Inferior parietal cortex (tissue), 1 donor: ENCODE data around the gene CFI.
A peak's percentile ranks its signal among the peaks of the same experiment; 100 is the strongest.

Experiments
- DNase-seq: peaks from one replicate; pipeline ENCODE4 v3.0.0-alpha.2; 2016; ENCODE audit errors: extremely low spot score

The CFI gene

DNA sequence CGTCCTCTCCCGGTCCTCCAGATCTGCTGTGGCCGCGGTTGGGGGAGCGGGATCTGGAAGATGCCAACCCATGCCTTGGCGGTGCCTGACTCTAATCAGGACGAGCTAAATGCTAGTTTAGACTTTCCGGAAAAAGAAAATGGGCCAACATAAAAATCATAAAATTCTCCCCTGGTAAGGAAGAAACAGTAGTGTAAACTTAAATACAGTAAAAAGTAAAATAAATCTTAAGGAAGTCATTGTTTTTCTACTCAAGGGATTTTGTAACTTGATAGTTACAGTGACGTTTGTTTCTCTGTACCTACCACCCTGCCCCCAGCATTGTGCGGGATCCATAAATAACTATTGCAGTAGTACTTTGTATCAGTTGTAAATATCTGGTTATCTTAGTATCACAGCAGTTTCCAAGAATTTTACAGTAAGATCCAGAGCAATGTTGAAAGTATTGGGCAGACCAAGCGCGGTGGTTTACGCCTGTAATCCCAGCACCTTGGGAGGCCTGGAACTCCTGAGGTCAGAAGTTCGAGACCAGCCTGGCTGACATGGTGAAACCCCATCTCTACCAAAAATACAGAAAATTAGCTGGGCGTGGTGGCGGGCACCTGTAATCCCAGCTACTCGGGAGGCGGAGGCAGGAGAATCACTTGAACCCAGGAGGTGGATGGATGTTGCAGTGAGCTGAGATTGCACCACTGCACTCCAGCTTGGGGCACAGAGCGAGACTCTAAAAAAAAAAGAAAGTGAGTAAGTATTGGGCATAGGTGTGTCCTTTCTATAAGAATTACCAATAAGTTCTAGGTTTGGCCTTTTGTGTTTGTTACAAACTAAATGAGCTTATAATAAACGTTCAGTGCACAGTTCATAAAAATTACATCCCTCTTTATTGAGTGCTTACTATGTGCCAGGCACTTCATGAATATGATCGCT lies 70.9 kb downstream of the CFI start:
- peak; percentile 43 for DNase-seq

DNA sequence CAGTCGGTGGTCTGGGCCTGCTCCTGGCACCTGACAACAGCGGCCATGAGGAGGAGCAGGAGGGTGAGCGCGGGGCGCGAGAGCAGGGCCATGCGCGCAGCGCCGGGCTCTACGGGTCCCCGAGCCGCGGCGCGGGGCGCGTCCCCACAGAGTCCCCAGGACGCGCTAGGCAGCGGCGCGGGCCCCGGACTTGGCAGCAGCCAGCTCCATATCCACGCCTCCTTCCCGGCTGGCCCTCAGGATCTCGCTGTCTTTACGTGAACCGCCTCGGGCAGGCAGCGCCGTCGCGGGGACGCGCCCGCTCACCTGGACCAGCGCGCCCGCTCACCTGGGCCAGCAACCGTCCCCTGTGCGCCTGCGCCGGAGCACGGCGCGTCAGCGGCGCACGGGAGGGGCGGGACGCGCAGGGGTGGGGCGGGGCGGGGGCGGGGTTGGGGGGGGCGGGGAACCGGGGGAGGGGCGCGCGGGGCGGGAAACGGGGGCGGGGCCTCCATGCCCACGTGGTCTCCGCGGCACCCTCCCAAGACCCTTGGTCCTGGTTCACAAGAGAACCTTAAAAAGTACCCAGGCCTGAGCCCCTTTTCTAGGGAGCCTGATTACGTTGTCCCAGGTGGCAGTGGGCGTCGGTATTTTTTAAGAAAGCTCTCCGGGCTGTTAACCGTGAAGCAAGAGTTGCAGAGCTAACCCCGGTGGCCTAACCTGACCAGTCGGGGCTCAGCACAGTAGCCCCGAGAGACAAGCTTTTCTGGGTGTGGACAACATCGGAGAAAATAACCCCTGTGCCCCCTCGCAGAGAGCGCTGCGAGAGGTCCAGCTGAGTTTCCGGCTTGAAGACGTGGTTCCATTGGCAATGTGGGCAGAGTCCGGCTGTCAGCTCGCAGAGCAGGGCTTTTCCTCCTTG lies 71.8 kb downstream of the CFI start, which contains the start of gene PLA2G12A:
Gene PLA2G12A (minus strand): TSS at position 353 of the 901 bp plus-strand sequence. CDS start 261 bp downstream, at position 92.
- DNase-seq: peak; percentile 69

DNA sequence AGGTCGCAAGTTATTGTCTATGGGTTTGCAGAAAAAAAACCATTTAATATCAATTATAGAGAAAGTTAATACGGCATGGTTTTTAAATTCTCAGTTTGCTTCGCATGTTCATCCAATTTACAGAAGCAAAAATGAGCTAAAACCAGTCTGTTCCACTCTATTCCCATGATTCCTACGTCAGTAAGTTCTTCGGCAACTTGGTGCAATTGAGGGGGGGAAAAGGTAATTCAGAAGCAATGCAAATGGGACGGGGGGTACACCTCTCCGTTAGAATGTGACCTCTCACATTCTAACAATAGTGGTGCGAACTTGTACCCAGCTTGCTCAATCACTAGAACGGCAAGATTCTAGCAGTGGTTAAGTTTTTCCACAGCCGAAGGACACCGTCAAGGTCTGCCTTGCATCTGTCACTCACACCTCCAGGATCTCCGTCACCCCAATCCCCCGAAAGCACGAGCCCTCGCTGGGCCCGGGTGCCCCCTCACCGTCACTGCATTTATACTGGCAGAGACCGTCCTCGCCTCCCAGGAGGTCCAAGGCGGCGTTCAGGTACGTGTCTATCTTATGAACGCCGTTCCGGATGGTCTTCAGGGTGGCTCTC lies 72.6 kb downstream of the CFI start:
- no peak for DNase-seq

DNA sequence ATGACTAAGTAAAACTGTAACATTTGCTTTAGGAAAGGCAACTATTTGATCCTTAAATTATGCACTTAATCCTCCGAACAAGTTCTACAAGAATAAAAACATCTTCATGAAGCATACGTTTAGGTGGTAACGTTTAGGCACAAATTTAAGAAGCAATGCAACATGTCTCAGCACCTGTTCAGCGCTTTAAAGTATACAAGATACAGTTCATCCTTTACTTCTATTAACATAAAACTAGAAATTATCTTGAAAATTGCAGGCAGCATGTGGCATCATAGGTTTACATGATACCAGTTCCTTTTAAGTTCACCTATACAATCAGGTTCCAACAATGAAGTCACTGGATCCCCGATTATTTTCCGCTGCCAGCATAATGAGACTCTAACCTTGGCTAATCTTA lies 73.4 kb downstream of the CFI start:
- no peak for DNase-seq

DNA sequence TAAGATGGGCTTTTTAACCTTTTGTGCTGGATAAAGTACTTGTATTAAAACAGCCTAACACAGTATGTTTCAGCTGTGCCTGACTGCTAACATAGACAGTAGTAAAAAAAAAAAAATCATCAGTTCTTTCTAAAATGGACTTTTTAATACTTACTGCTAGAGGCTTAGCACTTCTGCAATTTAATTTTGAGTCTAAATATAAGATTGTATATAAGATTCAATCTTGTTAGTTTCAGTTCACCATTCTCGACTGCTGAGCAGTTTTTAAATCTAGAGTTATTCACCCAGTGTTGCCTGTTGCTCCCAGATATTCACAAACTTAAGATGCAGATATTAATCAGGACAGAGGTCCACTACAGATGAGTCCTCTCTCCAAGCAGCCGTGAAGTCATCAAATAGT lies 78.7 kb downstream of the CFI start:
- no peak for DNase-seq

DNA sequence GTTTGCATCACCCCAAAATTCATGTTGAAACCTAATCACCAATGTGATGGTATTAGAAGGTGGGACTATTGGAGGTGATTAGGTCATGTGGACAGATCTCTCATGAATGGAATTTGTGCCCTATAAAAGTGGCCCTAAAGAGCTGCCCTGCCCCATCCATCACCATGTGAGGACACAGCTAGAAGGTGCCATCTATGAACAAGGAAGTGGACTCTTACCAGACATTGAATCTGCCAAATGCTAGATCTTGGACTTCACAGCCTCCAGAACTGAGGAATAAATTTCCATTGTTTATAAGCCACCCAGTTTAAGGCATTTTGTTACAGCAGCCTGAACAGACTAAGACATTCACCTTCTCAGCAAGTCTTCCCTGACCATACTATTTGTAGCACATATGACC lies 79.4 kb downstream of the CFI start:
- DNase-seq: no peak

DNA sequence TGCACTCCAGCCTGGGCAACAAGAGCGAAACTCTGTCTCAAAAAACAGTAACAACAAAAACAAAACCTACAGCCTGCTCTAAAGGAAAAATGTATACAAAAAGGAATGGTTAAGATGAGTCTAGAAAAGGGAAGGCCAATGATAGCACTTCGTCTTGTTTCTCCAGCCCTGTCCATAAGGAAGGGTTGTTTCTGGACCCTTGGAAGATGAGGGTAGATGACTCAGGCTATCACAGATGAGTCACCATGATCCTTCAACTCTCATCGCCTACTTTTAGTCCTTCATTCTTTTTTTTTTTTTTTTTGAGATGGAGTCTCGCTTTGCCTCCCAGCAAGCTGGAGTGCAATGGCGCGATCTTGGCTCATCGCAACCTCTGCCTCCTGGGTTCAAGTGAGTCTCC lies 80.8 kb downstream of the CFI start:
- no peak for DNase-seq

DNA sequence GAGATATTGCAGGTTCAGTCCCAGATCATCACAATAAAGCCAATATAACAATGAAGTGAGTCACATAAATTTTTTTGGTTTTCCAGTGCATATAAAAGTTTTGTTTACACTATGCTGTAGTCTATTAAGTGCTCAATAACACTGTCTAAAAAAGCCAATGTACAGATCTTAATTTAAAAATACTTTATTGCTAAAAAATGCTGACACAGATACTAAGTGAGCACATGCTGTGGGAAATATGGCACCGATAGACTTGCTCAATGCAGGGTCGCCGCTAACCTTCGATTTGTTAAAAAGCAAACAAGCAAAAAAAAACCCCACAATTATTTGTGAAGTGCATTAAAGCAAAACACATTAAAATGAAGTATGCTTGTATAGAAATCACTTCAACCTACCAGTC lies 82.2 kb downstream of the CFI start:
- DNase-seq: no peak

DNA sequence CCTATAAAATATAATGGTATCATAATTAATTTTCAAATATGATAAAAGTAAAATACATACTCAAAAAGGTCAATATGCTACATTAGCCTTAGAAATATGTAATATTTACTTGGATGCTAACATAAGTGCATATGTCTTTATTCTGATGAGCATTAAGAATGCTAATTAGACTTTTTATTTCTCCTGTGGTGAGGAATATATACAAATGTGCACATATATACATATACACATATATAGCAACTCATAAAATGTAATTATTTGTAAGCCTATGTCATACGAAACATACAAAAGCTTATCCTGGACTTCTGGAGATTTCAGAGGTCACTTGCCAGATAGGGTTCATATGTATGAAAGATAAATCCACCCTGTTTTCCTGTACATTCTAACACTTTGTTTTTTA lies 83.0 kb downstream of the CFI start:
- no peak for DNase-seq

DNA sequence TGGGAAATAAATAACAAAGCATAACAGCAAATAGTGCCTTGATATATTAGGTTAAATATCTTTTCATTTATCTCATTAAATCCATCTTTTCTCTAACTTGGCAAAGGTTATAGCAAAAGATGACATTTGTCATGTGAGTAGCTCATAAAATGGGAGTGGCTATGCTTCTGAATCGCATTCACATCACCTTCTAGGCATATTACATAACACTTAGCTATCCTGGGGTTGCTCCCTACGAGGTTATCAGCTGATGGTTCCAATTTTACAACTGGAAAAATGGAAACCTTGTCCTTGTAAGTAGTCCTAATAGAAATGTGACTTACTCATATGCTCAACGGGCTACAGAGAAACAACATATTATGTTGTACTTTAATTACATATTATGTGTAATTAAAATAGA lies 88.3 kb downstream of the CFI start:
- DNase-seq: no peak

DNA sequence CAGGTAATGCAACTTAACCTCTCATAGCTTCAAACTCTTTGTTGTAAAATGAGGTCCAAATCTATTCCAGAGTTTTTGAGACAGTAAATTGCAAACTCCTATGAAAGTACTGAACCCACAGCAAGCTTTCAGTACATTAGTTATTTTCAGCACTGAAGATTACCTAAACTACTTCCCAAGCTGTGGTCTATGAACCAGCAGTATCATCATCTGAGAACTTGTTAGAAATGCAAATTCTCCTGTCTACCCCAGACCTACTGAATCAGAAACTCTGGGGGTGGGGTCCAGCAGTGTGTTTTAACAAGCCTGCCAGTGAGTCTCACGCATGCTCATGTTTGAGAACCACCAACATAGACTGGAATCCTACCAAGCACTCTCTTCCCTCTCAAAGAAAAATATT lies 92.8 kb downstream of the CFI start:
- DNase-seq: no peak

DNA sequence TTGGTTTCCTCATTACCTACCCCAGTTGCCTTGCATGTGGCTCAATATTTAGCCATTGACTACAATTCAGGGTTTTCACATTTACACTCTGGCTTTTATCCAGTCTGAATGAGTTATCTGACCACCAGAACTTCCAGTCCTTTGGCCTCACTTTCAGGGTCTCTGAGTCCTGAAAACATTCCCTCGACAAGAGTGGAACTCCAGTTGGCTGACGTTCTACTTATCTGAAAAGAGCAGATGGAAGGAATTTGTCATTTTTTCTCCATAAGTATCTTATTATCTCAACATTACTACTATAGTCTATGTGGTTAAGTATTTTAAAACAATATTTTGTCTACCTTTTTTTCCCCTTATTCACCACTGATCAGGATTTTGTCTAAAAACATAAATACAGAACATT lies 93.4 kb downstream of the CFI start:
- no peak for DNase-seq

DNA sequence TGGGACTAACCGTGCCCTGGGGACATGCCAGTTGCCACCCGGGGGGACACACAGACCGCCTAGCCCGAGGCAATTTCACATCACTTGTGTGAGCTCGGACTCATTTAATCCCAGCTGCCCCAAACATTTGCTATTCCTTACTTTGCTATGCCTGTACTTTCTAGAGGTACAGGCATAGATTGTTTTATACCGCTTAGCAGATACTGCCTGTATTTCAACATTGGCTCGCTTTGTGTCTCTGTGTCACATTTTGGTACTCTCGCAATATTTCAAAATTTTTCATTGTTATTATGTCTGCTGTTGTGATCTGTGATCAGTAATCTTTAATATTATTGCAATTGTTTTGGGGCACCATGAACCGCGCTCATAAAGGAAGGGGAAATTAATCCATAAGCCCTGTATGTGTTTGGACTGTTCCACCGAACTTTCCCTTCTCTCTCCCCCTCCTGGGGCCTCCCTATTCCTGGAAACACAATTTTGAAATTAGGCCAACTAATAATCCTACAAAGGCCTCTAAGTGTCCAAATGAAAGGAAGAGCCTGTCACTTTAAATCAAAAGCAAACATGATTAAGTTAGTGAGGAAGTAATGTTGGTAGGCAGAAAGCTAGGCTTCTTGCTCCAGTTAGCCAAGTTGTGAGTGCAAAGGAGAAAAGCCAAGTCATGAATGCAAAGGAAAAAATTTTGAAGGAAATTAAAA lies 98.0 kb downstream of the CFI start:
- DNase-seq: no peak

DNA sequence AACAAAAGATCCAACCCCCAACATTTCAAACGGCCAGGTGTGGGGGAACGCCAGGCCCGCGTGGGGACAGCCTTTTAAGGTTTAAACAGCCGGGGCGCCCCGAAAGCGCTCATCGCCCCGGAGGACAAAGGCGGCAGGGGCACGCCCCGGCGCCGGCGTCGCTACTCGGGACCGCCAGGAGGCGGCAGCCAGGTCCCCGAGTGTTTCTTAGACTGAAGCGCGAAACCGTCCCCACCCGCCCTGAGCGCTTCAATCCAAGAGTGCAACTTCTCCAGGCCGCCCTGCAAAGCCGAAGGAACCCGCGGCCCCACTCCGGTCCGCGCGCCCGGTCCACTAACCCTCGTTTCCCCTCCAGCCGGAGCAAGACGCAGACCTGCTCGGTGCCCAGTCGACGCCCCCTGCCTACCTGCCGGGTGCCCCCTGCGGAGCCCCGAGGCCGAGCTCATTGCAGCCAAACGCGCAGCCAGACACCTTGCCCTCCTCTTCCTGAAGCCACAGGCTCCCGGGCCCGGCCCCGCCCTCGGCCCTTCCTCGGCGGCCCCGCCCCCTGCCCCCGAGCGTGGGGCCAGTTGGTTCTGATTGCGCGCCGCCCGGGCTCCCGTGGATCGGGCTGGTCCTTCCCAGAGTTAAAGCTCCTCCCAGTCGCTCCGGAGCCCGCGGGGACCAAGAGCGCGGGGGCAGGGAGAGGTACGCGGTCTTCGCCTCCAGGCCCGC lies 98.7 kb downstream of the CFI start, which contains the start of gene CASP6:
Gene CASP6 (minus strand): TSS at position 496 of the 714 bp plus-strand sequence. CDS start 50 bp downstream, at position 446.
- peak; percentile 60 for DNase-seq

DNA sequence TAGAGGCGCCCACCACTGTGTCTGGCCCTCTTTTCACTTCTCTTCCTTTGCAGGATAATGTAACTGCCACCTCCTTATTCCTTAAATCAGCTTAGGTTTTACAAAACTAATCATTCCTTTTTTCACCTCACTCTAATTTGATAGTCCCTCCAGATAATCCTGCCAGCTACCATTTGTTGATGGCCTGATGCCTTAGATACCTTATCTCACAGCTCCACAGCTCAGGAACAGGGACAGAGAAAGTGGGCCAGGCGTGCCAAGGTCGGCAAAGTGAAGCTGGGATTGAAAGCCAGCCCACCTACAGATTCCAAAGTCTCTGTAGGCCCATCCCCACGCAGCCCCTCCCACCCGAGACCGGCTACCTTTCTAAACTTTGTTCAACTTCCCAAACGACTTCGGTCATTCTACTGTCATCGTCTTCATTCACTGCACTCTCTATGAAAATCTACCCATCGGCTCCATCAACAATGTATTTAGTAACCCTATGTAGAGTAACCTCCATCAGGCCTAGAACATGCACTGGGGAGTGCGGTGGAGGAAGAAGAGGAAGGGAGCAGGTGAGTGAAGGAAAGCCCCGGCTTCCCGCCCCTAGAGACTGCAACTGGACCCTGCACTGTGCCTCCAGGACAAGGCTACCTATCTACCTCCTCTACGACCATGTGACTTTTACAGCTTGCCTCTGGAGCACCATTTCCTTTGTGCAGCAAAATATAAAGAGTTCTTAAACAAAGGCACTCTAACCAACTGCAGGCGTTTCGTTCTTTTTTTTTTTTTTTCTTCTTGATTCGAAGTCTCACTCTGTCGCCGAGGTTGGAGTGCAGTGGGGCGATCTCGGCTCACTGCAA lies 100.0 kb downstream of the CFI start:
- no peak for DNase-seq

DNA sequence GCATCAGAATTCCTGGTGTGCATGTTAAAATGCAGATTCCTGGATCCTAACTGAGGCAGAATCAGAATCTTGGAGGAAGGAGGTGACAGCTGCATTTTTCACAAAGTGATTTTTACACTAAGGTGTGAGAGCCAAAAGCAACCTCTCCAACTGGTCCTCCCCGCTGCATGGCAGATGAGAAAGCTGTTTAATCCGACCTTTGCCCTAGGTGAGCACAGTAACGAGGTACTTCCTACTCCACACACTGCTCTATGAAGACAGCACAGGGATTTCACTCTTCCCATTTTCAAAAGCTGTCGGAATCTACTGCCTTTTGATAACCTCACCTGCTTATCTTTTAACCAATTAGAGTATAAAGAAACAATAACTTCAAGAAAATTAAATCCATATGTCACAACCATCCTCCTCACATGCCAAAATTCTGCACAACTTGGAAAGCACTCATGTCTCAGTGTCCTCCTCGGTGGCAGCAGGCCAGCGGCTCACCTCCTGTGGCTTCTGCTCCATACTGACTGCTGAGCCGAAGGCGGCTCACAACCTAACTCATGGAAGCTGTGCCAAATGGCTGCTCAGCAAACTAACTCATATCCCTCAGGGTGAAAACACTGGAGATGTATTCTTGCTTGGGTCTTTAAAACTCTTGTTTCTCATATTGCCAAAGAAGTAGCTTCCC lies 102.1 kb downstream of the CFI start:
- no peak for DNase-seq

DNA sequence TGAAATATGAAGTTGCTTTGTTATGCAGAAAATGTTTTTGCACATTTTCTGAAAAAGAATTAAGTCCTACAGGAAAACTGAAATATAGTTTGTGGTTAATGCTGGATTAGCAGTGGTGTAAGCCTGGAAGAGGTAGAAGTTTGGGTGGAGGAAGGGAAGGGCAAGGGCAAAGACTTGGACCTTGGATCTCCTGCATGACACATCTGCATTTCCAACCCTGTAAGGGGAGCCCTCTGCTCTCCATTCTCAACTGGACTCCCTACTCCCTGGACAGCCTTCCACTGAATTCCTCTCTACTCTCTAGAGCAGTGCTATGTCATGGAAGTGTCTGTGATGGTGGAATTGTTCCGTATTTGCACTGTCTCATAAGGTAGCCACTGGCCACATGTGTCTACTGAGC lies 103.1 kb downstream of the CFI start:
- no peak for DNase-seq

DNA sequence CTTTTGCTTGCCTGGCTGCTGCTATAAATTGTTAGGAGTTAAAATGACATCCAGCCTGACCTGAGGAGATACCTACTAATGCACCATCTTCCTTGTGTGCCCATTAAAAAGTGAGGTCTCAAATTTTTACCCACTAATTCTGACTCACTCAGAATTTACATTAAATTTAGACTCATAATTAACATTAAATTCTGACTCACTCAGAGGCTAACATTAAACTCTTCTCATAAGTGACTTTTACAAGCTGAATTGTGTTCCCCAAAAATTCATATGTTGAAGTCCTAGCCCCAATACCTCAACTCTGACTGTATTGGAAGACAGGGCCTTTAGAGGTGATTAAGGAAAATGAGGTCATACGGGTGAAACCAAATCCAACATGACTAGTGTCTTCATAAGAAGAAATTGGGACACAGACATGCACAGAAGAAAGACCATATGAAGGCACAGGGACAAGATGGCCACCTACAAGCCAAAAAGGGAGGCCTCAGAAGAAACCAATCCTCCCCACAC lies 110.3 kb downstream of the CFI start:
- no peak for DNase-seq
